Measurements from ENCODE around the gene PRR7.
A peak's percentile ranks its signal among the peaks of the same experiment; 100 is the strongest.
"Not testable (repeated sequence)": the region's sequence is repeated elsewhere in the genome, so short reads cannot be mapped to it uniquely, and the experiment has no call there.

The PRR7 gene

GRCh38 chr5:177484902-177485549 is 38.4 kb downstream of the PRR7 start:
- no peak for DNase-seq

- not testable (repeated sequence) for DNase-seq
These were observed 39.1 kb downstream of the PRR7 start for GRCh38 chr5:177485753-177486152.

- no peak for DNase-seq
These were observed 39.6 kb downstream of the PRR7 start for GRCh38 chr5:177486256-177486655.

GRCh38 chr5:177487144-177487543 is 40.5 kb downstream of the PRR7 start:
- DNase-seq = no peak

GRCh38 chr5:177487975-177488374 is 41.4 kb downstream of the PRR7 start:
- no peak for DNase-seq

- DNase-seq = no peak
These were observed 42.6 kb downstream of the PRR7 start for GRCh38 chr5:177489119-177489716.

GRCh38 chr5:177490311-177490991 is 43.8 kb downstream of the PRR7 start:
- no peak for DNase-seq

GRCh38 chr5:177490992-177491391 is 44.4 kb downstream of the PRR7 start:
- DNase-seq = no peak

- peak in 1 of 6 experiments; percentile 11 for DNase-seq
These were observed 44.9 kb downstream of the PRR7 start for GRCh38 chr5:177491429-177491945.

GRCh38 chr5:177491983-177492746 is 45.6 kb downstream of the PRR7 start:
- no peak for DNase-seq

GRCh38 chr5:177492841-177493240 is 46.2 kb downstream of the PRR7 start:
- no peak for DNase-seq

GRCh38 chr5:177493795-177494345 is 47.3 kb downstream of the PRR7 start:
- DNase-seq = no peak

GRCh38 chr5:177494346-177495195 is 48.0 kb downstream of the PRR7 start:
- DNase-seq = no peak

- DNase-seq = no peak
These were observed 48.8 kb downstream of the PRR7 start for GRCh38 chr5:177495243-177496060.

- DNase-seq = no peak
These were observed 49.6 kb downstream of the PRR7 start for GRCh38 chr5:177496070-177496726.

GRCh38 chr5:177496727-177497291 is 50.2 kb downstream of the PRR7 start:
- no peak for DNase-seq

- peak; percentile 85 to 94 (median 90) for DNase-seq
These were observed 50.8 kb downstream of the PRR7 start, which contains the start of gene PDLIM7 for GRCh38 chr5:177497292-177498012. TSS of gene PDLIM7 (minus strand) at chr5:177497604. CDS start at chr5:177496512, 1,092 bp downstream.

GRCh38 chr5:177498013-177498787 is 51.6 kb downstream of the PRR7 start:
- DNase-seq = no peak

All from stimulated activated naive CD4-positive, alpha-beta T cell (primary cell).